GM12875 (cell line): Measurements from ENCODE around the gene FAM43B.

Experiments
- H3K4me3 ChIP-seq: one replicate; pipeline ENCODE4 v1.5.1; 2011; ENCODE audit warnings: low read depth, low read length, control low read depth
- TF ChIP-seq, protein P1 (sequence below): IDR thresholded peaks from 2 replicates; pipeline ENCODE4 v1.5.1; 2011; ENCODE audit warnings: low read depth, mild to moderate bottlenecking, control low read depth, inconsistent platforms, low read length, moderate library complexity, borderline replicate concordance; ENCODE audit not compliant: insufficient read depth

Gene FAM43B

DNA sequence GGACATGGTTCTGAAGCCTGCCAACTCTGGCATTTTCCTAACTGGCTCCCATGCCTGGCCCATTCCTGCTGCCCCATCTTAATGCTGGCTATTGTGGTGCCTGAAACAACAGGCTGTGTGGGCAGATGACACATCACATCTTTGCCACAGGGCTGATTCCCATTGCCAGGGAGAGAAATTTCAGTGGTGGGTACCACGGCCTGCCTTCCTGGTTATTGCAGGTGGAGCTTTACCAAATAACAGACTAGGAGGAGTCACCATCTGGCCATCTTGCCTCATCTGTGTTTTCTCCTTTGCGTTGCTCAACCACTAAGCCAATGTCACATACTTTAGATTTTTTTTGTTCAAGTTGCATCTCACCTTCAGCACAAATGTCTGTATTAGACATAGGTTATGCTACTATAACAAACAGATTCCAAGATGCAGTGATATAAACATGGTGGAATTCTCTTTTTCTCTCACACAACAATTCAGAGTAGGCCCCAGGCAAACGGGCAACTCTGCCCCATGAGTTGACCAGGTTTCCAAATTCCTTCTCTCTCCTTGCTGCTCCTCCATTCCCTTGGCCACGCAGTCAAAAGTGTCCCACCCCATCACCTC lies 50.6 kb downstream of the FAM43B start:
- H3K4me3 ChIP-seq: no peak overlapping the region
- TF ChIP-seq, protein P1, sequence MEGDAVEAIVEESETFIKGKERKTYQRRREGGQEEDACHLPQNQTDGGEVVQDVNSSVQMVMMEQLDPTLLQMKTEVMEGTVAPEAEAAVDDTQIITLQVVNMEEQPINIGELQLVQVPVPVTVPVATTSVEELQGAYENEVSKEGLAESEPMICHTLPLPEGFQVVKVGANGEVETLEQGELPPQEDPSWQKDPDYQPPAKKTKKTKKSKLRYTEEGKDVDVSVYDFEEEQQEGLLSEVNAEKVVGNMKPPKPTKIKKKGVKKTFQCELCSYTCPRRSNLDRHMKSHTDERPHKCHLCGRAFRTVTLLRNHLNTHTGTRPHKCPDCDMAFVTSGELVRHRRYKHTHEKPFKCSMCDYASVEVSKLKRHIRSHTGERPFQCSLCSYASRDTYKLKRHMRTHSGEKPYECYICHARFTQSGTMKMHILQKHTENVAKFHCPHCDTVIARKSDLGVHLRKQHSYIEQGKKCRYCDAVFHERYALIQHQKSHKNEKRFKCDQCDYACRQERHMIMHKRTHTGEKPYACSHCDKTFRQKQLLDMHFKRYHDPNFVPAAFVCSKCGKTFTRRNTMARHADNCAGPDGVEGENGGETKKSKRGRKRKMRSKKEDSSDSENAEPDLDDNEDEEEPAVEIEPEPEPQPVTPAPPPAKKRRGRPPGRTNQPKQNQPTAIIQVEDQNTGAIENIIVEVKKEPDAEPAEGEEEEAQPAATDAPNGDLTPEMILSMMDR: no peak

DNA sequence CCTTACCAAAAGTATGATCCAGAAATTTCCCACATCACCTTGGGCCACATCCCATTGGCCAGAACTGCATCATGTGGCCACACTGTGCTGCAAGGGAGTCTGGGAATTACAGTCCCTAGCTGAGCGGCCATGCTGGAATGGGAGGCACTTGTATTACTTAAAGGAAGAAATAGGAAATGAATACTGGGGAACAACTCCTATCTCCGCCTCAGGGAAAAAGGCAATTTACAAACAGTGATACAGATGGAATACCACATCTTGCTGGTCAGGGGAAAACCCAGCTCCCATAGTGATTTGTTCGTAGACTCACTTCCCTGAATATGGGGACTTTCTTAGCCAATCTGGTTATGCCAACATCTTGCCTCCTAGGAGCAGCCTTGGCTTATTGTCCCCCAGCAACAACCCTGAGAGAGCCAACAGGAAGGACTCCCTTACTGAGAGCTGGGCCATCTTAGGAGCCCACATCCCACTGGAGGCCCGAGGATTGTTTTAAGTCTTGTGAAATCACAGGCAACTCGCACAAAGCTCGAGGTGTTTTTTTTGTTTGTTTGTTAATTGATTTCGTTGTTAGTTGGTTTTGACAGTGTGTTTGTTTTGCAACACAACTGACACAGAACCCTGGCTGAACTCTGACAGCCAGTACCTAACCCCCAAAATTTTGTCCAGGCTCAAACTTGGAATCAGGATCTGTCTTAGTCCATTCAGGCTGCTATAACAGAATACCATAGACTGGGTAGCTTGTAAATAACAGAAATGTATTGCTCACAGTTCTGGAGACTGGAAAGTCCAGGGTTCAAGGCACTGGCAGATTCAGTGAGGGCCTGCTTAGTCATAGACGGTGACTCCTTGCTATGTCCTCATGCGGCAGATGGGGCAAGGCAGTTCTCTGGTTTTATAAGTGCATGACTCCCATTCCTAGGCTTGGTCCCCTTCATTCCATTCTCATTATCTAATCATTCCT lies 51.4 kb downstream of the FAM43B start:
- TF ChIP-seq, protein P1: no peak
- no peak overlapping the region for H3K4me3 ChIP-seq
